ENCODE measurements around the gene PSMD11. TPM values are rescaled to one million over a fixed set of nuclear protein-coding genes. Genes with fewer than 3 reads are reported as not detected.
A peak's percentile ranks its signal among the peaks of the same experiment; 100 is the strongest.

The PSMD11 gene
- total RNA-seq, 1 experiment from 2014 or later = 303 TPM

DNA sequence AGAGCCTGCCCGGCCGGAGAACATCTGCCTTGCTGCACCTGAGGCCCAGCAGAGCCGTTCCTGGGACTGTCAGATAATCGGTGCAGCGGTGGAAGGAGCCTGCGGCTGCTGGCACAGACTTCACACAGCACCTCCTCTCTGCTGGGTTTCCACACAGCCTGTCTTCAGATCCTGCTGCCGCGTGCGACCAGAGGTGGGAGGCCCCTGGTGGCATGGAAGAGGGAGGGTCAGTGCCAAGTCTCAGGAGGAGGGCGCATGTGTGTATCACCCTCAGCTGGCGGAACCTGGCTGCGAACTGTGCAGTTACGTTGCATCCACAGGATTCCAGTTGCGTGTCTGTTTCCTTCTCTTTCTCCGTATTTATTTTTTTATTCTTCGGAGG lies 45.8 kb downstream of the PSMD11 start:
- DNase-seq (ENCODE audit: low read depth) = no peak

- DNase-seq (ENCODE audit: low read depth) = peak; percentile 35
These were observed 47.3 kb downstream of the PSMD11 start for GRCh38 chr17:32491371-32492263.

DNA sequence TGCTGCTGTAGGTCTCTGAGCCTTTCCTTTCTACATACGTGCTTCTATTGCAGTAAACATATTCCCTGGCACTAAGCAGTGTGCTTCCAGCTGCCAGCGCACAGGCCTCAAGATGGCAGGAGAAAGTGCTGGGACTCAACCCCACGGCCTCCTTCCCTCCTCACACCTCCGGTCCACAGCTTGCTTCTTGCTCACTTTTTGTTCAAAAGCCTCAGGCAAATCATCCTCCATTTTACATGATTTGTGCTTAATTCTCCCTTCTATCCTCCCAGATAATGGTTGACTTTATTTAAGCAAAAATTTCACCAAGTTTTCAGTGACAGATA lies 47.9 kb downstream of the PSMD11 start:
- no peak for DNase-seq (ENCODE audit: low read depth)

DNA sequence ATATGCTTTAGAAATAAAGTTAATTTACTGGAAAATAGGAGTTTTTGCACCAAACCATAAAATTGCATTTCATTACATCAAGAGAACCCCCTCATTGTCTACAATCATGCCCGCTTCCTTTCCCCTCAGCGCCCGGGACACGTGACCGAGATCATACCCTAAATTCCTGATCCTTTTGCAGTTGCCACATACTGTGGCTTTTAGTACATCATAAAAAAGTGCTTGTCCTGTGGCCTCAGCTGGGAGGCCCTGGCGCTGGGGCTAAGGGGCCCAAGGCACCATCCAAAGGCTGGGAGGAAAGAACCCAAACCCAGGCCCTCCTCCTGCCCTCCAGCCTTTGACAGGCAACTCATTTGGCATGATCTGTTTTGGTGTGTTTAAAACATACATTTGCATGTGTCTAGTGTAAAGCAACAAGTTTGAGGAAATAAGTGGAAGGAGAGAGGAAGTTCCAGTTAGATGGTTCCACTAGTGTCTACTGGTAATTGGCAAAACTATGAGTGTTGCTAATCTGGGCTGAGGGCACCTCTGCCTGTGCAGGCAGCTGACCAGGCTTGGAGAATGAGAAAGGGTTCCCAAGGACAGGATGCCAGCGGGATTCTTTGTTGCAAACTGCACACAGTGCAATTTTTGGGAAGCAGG lies 48.5 kb downstream of the PSMD11 start:
- no peak for DNase-seq (ENCODE audit: low read depth)

DNA sequence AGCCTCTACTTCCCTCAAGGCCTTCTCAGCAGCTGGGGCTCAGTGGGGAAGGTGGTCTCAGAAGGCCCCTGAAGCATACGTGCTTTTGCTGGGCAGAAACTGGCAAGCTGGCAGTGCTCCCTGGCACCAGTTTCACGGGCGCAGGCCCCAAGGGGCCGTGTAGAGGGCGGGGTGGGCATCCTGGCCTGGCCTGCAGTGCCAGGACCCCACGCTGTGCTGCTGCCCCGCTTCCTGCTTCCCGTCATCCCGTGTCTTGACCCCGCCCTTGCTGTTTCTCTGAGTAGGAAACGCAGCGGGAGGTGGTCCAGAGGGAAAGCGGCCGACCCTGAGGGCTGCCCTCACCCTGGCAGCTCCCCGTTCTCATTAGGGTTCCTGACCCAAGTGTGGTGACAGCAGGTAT lies 49.3 kb downstream of the PSMD11 start:
- no peak for DNase-seq (ENCODE audit: low read depth)

DNA sequence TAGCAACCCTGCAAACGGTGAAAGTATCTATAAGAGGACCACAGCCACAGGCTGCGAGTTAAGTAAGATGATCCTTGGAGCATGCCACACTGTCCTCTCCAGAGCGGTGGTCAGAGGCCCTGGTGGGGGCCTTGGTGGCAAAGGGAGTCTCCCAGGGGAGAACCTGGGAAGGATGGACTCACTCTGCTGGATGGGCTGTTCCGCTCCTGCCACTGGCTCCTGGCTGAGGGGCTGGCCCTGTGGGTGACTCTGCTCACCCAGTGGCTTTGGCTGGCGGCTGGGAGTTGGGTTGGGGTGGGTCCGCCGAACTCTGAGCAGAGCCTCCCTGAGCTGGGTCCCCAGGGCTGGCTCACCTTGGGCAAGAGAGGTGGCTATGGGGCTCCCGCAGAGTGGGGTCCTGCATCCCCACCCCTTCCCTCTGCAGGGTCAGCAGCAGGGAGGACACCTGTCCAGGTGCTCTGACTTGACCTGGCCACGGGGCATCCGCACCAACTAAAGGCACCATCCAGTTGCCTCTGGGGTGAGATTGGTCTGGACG lies 49.7 kb downstream of the PSMD11 start:
- no peak for DNase-seq (ENCODE audit: low read depth)

- peak; percentile 43 for DNase-seq (ENCODE audit: low read depth)
These were observed 50.5 kb downstream of the PSMD11 start for GRCh38 chr17:32494621-32495358.

GRCh38 chr17:32495359-32496231 lies 51.3 kb downstream of the PSMD11 start:
- peak; percentile 31 for DNase-seq (ENCODE audit: low read depth)

GRCh38 chr17:32496395-32497073 lies 52.2 kb downstream of the PSMD11 start:
- DNase-seq (ENCODE audit: low read depth) = peak; percentile 91

DNA sequence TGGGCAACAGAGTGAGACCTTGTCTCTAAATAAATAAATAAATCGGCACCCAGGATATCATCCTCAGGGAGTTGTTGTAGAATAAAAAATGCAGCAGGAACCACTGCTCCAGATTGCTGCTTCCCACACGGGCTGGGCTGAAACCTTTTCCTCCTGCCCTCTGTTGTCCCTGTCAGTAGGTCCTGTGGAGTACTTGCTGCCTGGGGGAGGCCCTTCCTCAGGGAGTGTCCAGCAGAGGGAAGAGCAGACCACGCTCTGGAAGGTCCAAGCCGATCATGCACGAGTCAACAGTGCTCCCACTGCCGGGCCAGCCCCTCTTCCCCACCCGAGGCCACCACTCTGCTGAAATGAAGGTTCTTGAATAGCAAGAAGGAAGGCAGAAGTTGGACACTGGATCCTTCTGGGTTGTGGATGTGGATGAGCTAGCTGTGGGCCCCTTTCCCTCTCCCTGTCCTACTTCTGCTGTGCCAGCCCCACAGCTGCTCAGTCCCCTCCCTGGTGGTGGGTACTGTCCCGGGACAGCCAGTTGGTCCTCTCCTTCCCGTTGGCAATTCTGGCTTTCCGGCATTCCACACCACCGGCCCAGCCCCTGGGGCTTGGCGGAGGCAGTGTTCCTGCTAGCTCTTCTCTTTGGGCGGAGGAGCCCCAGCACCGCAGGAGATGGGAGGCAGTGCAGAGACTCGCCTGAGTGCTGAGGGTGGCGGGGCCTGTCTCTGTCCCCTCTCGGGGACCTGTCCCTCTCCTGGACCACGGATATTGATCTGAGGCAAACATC lies 53.3 kb downstream of the PSMD11 start:
- peak; percentile 54 for DNase-seq (ENCODE audit: low read depth)

DNA sequence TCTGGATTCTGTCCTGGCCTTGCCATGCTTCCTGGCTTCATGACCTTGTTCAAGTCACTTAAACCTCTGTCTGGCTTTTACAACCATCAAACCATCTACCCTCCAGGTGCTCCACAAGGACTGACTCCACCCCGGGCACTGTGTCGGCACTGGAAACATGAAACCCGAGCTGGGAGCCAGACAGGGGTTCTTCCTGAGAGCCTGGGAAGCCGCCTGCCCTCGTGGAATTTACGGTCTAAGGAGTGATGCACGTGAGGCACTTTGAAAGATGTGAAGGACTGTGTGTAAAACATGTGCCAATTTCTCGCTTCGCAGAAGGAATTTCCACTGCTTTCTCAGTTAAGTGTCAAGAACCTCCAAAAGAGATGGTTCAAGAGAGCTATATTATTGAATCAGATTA lies 54.1 kb downstream of the PSMD11 start:
- DNase-seq (ENCODE audit: low read depth) = peak; percentile 27

- no peak for DNase-seq (ENCODE audit: low read depth)
These were observed 57.7 kb downstream of the PSMD11 start for GRCh38 chr17:32502013-32502412.

DNA sequence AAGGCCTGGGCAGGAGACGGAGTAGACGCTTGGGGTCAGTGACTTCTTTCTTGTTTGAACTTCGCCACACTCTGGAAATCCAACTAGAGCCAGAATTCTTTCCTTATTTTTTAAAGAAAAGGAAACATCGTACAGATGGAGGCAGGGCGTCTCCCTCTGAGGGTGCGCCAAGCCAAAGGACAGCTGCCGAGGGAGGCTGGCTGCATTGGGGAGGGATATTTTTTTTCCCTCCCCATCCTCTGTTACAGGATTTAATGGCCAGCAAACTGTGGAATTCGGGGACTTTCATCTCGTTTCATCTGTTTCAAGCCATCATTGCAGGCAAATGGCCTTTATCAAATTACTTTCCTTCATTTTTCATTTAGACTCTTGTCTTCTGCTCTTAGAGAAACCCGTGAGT lies 58.4 kb downstream of the PSMD11 start:
- DNase-seq (ENCODE audit: low read depth) = no peak

DNA sequence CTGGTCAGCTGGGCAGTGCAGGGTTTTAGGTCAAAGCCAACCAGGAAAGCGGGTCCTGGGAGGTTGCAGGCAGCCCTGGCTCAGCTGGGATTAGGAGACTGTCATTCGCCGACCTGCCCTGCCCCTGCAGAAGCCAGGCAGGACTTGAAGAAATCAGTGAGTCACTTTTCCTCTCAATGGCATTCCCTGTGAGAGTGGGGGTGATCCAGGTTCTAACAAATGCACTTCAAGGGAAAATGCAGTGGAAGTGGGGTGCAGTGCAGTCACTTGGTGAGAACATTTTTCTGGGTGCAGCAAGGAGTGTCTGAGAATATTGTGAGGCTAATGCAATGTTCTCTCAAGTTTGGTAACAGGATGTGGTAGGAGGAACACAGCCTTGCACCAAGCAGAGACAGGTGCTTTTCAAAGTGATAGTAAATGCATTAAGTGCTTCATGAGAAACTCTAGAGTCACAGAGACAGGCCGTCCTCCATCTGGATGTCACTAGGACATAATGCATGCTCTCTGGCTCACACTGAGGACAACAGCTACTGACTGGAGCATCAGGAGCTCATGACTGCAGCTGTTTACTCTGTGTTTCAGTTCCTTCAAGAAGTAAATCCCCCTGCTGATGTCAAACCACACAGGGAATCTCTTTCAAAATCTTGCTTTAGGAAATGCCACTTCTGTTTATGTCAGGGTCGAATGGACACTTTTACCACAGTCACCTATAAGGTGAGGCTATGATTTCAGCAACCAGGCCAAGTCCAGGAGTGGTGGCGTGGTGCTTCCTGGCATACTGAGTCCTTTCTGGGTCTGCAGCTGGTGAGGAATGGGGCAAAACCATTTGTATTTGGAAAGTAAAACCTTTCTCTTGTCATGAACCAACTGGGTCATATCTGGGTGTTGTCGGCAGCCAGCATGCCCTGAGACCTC lies 59.2 kb downstream of the PSMD11 start:
- no peak for DNase-seq (ENCODE audit: low read depth)

DNA sequence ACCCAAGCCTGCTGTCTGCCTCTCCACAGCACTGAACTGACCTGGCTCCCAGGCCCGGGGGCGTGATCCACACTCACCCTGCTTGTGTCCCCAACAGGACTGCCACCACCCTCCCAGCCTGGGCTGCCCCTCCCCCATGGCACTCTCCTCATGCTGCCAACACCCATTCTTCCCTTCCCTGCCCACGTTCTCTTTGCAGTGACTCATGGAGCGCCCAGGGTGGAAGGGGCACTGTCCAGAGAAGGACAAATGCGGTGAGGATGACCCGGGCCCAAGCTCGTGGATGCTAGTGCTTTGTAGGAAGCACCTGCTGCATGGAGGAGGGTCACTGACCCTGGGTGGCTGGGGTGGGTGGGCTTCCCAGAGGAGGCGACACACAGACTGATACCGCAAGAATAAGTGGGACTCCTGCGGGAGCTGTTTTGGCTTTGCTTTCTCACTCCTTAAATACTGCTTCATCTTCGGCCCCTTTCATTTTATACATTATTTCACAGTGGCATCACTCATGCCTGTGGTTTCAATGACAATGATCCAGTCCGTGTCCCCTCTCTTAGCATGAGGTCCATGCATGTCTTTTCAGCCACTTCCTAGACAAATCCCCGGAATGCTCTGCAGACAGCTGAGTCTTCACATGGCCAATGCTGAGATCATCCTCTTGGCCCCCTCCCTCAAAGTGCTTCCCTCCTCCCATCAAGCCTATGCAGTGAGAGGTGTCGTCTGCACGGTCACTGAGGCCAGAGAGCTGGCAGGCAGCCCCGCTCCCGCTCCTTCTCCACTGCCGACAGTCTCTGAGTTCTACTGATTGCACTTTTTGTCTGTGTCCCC lies 60.1 kb downstream of the PSMD11 start:
- DNase-seq (ENCODE audit: low read depth) = peak; percentile 25

DNA sequence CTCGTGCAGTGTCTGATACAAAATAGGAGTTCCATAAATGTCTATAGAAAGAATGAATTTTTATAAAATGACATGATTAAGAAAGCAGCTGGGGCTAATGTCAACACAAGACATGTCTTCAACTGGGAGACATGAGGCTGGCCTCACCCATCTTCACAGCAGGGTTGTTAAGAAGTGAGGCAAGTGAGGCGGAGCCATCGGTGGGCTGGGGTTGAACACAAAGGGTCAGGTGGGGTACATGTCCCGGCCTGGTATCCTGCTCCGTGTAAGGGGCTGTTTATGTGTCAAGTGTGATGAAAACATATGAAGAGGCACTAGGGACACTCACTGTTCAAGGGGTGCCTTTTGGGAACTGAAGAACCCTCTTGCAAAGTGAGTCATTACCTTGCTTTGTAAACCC lies 64.6 kb downstream of the PSMD11 start:
- no peak for DNase-seq (ENCODE audit: low read depth)

DNA sequence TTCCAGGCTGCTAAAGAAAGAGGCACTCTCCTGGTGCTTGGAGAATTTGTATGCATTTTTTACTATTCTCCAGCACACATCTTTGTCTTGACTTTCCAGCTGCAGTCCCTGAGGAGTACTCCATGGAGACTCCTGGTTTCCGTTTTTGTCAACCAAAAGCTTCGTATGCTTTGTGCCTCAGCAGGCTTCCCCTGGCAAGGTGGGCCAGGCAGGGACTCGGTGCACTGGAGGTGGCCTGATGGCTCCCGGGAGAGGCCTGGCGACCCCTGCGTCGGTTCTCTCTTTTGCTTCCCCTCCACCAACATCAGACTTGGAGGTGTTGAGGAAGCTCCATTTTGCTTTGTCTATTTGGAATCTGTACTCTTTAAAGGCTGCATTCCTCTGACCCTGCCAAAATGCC lies 66.2 kb downstream of the PSMD11 start:
- no peak for DNase-seq (ENCODE audit: low read depth)

- no peak for DNase-seq (ENCODE audit: low read depth)
These were observed 68.0 kb downstream of the PSMD11 start for GRCh38 chr17:32512328-32512727.
